ENCODE measurements around the gene CAPZA3.

DNA sequence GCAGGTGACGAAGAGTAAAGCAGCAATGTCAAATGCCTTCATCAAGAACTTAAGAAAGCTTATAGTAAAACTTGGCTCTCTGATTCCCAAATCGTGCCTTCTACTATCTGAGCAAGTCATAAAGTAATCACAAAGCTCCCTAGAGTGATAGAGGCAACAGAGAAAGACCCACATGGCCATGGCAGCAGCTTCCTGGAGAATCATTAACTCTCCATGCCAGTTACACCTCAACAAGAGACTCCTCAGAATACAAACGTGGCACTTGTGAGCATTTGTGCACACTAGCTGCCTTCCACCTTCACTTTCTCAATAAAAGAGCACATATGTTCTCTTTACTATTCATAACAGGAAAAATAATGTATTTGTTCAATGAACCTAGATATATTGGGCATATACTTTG lies 48.1 kb upstream of the CAPZA3 start:
- TF ChIP-seq, protein P1, sequence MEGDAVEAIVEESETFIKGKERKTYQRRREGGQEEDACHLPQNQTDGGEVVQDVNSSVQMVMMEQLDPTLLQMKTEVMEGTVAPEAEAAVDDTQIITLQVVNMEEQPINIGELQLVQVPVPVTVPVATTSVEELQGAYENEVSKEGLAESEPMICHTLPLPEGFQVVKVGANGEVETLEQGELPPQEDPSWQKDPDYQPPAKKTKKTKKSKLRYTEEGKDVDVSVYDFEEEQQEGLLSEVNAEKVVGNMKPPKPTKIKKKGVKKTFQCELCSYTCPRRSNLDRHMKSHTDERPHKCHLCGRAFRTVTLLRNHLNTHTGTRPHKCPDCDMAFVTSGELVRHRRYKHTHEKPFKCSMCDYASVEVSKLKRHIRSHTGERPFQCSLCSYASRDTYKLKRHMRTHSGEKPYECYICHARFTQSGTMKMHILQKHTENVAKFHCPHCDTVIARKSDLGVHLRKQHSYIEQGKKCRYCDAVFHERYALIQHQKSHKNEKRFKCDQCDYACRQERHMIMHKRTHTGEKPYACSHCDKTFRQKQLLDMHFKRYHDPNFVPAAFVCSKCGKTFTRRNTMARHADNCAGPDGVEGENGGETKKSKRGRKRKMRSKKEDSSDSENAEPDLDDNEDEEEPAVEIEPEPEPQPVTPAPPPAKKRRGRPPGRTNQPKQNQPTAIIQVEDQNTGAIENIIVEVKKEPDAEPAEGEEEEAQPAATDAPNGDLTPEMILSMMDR (IDR thresholded peaks at IDR 0.05) = no peak
- no peak for TF ChIP-seq POLR2A (IDR thresholded peaks at IDR 0.05)
